Naive thymus-derived CD4-positive, alpha-beta T cell (primary cell): ENCODE measurements around the gene KIAA1671. TPM values are rescaled to one million over a fixed set of nuclear protein-coding genes. Genes with fewer than 3 reads are reported as not detected.

Experiments
- ATAC-seq: fragments of 150-1000 bp; cut with Tn5 transposase; 2 replicates; pipeline ENCODE4 v1.10.0; 2021; ENCODE audit warnings: mild to moderate bottlenecking, moderate library complexity
- CTCF ChIA-PET: fragments of 350-600 bp; sonication (Branson Sonifier 250); formaldehyde crosslinking; loops from one replicate; lab custom pipeline; 2021; ENCODE audit warnings: antibody characterized with exemption; lab: Charles Lee
- POLR2A ChIA-PET: fragments of 350-600 bp; sonication (Branson Sonifier 250); formaldehyde crosslinking; loops from one replicate; lab custom pipeline; 2021; ENCODE audit warnings: antibody characterized with exemption, inconsistent platforms; lab: Charles Lee
- DNase-seq, 9 donors: peaks; one replicate each; pipeline versions ENCODE4 v3.0.0 to v3.0.0-alpha.2; 2020 to 2022; ENCODE audit warnings: mixed read lengths in 1 of 9
- H3K27ac ChIP-seq: one replicate; pipeline ENCODE4 v1.7.0; 2013; ENCODE audit warnings: mild to moderate bottlenecking, low read depth, low read length, moderate library complexity
- H3K27me3 ChIP-seq, 2 donors: one replicate each; pipeline ENCODE4 v1.7.0; 2013; ENCODE audit warnings: low read length in 2 of 2, mild to moderate bottlenecking in 2 of 2, moderate library complexity in 2 of 2; ENCODE audit not compliant: control insufficient read depth in 2 of 2, insufficient read depth in 2 of 2
- H3K36me3 ChIP-seq, 3 experiments: 1 replicate in 2 of 3; 2 replicates in 1 of 3; pipeline ENCODE4 v1.7.0; 2013; ENCODE audit warnings: low read length in 3 of 3, mild to moderate bottlenecking in 3 of 3, moderate library complexity in 1 of 3; ENCODE audit not compliant: insufficient read depth in 3 of 3, control insufficient read depth in 2 of 3
- H3K4me1 ChIP-seq, 2 donors: one replicate each; pipeline ENCODE4 v1.7.0; 2013; ENCODE audit warnings: low read length in 2 of 2, mild to moderate bottlenecking in 2 of 2, moderate library complexity in 1 of 2; ENCODE audit not compliant: control insufficient read depth in 2 of 2, insufficient read depth in 2 of 2
- H3K4me3 ChIP-seq: 2 replicates; pipeline ENCODE4 v1.7.0; 2013; ENCODE audit warnings: mild to moderate bottlenecking, low read length
- H3K9me3 ChIP-seq, 3 experiments: 1 replicate in 2 of 3; 2 replicates in 1 of 3; pipeline ENCODE4 v1.7.0; 2013; ENCODE audit warnings: low read length in 3 of 3; ENCODE audit not compliant: control insufficient read depth in 2 of 3
- H3K27ac Mint-ChIP-seq, 9 donors: one replicate each; pipeline ENCODE4 v1.8.0; 2020 to 2022; ENCODE audit warnings: mixed read lengths in 9 of 9, mild to moderate bottlenecking in 8 of 9, moderate library complexity in 5 of 9, inconsistent platforms in 2 of 9
- H3K27me3 Mint-ChIP-seq, 5 donors: one replicate each; pipeline ENCODE4 v1.8.0; 2021 to 2022; ENCODE audit warnings: mixed read lengths in 5 of 5, mild to moderate bottlenecking in 1 of 5
- H3K36me3 Mint-ChIP-seq, 5 donors: one replicate each; pipeline ENCODE4 v1.8.0; 2020 to 2022; ENCODE audit warnings: mixed read lengths in 5 of 5, mild to moderate bottlenecking in 3 of 5, inconsistent platforms in 1 of 5
- H3K4me1 Mint-ChIP-seq, 7 donors: one replicate each; pipeline ENCODE4 v1.8.0; 2020 to 2022; ENCODE audit warnings: mixed read lengths in 7 of 7, mild to moderate bottlenecking in 3 of 7, inconsistent platforms in 1 of 7
- H3K4me3 Mint-ChIP-seq, 10 donors: one replicate each; pipeline ENCODE4 v1.8.0; 2020 to 2022; ENCODE audit warnings: mild to moderate bottlenecking in 10 of 10, mixed read lengths in 10 of 10, moderate library complexity in 6 of 10, inconsistent platforms in 2 of 10
- H3K9me3 Mint-ChIP-seq, 11 donors: one replicate each; pipeline ENCODE4 v1.8.0; 2020 to 2022; ENCODE audit warnings: mixed read lengths in 11 of 11, mild to moderate bottlenecking in 4 of 11, inconsistent platforms in 1 of 11, moderate library complexity in 1 of 11
- intact Hi-C, 2 donors: fragments of 100-400 bp; cut with micrococcal nuclease; formaldehyde crosslinking; loops; one replicate each; pipeline ENCODE4 v1.15.1; 2023
- polyA plus RNA-seq, 2 donors: library from polyadenylated mRNA; unstranded; fragments of 300-500 nt; fragmentation: Illumina TruSeq; gene quantifications; one replicate each; pipeline ENCODE4 v1.2.3, GENCODE V29; 2021
- total RNA-seq, 6 experiments: library from RNA in 5 of 6; stranded (reverse) in 5 of 6; gene quantifications; 1 replicate in 5 of 6; 2 replicates in 1 of 6; pipeline ENCODE4 v1.2.3 and lab custom pipeline; 2021 to 2026

The KIAA1671 gene
- total and polyA plus RNA-seq, 7 experiments from 2014 or later = 0.47 to 19.0 (median 4.2) TPM

DNA sequence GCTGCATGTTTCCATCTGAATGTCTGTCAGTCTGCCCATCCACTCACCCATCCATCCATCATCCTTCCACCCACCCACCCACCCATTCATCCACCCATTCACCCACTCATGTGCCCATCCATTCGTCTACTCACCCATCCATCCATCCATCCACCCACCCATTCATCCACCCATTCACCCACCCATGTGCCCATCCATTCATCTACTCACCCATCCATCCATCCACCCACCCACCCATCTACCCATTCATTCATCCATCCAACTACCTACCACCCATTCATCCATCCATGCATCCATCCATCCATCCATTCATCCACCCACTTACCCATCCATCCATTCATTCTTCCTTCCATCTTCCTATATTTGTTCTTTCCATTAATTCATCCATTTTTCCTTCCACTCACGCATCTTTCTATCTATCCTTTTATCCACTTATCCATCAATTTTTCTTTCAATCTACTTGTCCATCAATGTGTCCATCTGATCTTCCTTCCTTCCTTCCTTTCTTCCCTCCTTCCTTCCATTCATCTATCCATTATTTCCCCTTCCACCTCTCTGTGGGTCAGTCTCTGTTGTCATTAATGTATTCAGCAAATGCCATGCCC, 255.1 kb downstream of the KIAA1671 start:
- no peak for ATAC-seq
- intact Hi-C loops = no loop called here
- POLR2A ChIA-PET = no interaction called here

DNA sequence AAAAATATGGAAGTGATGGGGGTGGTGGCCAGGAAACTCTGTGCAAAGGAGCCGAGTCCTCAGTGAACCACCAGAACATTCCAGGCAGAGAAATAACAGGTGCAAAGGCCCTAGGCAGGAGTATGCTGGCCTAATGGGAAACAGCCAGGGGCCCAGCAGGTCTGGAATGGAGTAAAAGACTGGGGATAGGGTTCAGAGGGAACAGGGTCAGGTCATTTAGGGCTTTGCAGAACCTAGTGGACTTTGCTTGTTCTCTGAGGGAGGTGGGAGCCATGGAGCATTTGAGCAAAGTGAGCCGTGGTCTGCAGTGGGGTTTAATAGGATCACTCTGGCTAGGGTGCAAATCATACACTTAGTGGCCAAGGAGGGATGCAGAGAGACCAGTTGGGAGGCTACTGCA, 255.8 kb downstream of the KIAA1671 start:
- Mint-ChIP-seq H3K4me1 (no peaks in the 10 kb centered on the region), H3K4me3 (no peak overlapping the region), H3K27ac (no peak overlapping the region), H3K36me3 (no peaks in the 10 kb centered on the region), H3K9me3 (peaks cover 0 to 4% (median under 1%) of the 10 kb centered on the region in 11 donors), H3K27me3 (peaks cover 0 to 9% (median under 1%) of the 10 kb centered on the region in 5 donors)
- no peaks in the 10 kb centered on the region for H3K4me1 ChIP-seq
- H3K9me3 ChIP-seq = no peaks in the 10 kb centered on the region
- ATAC-seq = no peak
- H3K27ac ChIP-seq = no peak overlapping the region
- H3K27me3 ChIP-seq = no peaks in the 10 kb centered on the region
- no peak overlapping the region for H3K4me3 ChIP-seq
- intact Hi-C loops = no loop called here
- DNase-seq = no peak
- H3K36me3 ChIP-seq = no peaks in the 10 kb centered on the region
- ChIA-PET CTCF (no interaction called here), POLR2A (no interaction called here)

More for the DNA sequence above, 255.1 kb downstream of the KIAA1671 start:
- H3K36me3 Mint-ChIP-seq = no peaks in the 10 kb centered on the region
- no peak for DNase-seq
- H3K27me3 Mint-ChIP-seq = peaks cover 0 to 6% (median 0%) of the 10 kb centered on the region in 5 donors
- no peak overlapping the region for H3K27ac Mint-ChIP-seq
- H3K36me3 ChIP-seq = no peaks in the 10 kb centered on the region
- no peaks in the 10 kb centered on the region for H3K4me1 ChIP-seq
- peaks cover 0 to 1% (median 0%) of the 10 kb centered on the region in 11 donors for H3K9me3 Mint-ChIP-seq
- no peak overlapping the region for H3K4me3 Mint-ChIP-seq
- no peaks in the 10 kb centered on the region for H3K27me3 ChIP-seq
- no peaks in the 10 kb centered on the region for H3K4me1 Mint-ChIP-seq
- no peak overlapping the region for H3K4me3 ChIP-seq
- H3K9me3 ChIP-seq = no peaks in the 10 kb centered on the region
- CTCF ChIA-PET = no interaction called here
- no peak overlapping the region for H3K27ac ChIP-seq

DNA sequence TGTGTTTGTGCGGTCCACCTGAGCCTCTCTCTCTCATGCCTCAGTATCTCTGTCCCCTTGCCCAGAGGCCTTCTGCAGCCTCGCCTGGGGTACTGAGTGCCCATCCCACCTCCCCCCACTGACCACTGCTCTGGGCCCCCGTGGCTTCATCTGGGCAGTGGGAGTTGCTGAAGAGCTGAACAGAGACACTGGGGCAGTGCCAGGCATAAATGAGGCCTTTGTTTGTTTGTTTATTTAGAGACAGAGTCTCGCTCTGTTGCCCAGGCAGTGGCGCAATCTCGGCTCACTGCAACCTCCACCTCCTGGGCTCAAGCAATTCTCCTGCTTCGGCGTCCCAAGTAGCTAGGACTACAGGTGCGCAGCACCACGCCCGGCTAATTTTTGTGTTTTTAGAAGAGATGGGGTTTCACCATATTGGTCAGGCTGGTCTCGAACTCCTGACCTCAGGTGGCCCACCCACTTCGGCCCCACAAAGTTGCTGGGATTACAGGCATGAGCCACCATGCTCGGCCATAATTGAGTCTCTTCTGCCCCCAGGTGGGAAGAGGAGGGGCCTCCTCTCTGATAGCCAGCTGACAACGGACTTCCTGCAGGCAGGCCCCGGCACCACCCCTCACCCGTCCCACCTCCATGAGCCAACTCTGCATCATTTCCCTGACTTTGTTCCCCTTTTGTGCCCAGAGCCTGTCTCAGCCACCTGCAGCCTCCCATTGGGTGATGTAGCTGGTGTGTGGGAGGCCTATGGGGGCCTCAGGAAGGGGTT, 256.4 kb downstream of the KIAA1671 start:
- Histone ChIP-seq H3K27ac (no peak overlapping the region), H3K36me3 (no peaks in the 10 kb centered on the region), H3K27me3 (peaks cover 0 to 2% of the 10 kb centered on the region in 2 donors), H3K4me3 (no peak overlapping the region), H3K9me3 (no peaks in the 10 kb centered on the region), H3K4me1 (no peaks in the 10 kb centered on the region)
- Mint-ChIP-seq H3K36me3 (no peaks in the 10 kb centered on the region), H3K4me1 (no peaks in the 10 kb centered on the region), H3K27me3 (peaks cover 0 to 15% (median 6%) of the 10 kb centered on the region in 5 donors), H3K27ac (no peak overlapping the region), H3K9me3 (peaks cover 0 to 9% (median 2%) of the 10 kb centered on the region in 11 donors), H3K4me3 (no peak overlapping the region)
- ChIA-PET CTCF (no interaction called here), POLR2A (no interaction called here)
- ATAC-seq = no peak
- intact Hi-C loops = no loop called here
- DNase-seq = no peak

DNA sequence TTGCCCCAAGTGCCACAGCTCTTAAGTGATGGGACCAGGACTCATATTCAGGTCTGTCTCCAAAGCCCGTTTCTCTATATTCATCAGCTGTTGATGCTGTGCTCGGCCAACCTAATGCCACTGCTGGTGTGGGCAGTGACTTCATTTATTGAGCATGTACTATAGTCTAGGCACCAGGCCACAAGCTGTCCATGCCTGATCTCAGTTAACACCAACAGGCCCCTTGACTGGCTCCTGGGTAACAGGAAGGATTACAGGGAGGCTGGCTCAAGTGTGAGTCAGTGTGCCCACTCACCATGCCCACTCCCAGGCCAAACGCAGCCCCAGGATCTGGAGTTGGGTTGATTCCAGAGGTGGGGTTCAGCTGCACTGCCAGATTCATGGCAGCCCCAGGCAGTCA, 258.3 kb downstream of the KIAA1671 start:
- Histone ChIP-seq H3K36me3 (no peaks in the 10 kb centered on the region), H3K9me3 (no peaks in the 10 kb centered on the region), H3K4me1 (no peaks in the 10 kb centered on the region), H3K4me3 (no peak overlapping the region), H3K27ac (no peak overlapping the region), H3K27me3 (peaks cover 0 to 2% of the 10 kb centered on the region in 2 donors)
- Mint-ChIP-seq H3K9me3 (peaks cover 0 to 9% (median 3%) of the 10 kb centered on the region in 11 donors), H3K4me1 (no peaks in the 10 kb centered on the region), H3K27me3 (peaks cover 3 to 15% (median 7%) of the 10 kb centered on the region in 5 donors), H3K36me3 (no peaks in the 10 kb centered on the region), H3K4me3 (no peak overlapping the region), H3K27ac (no peak overlapping the region)
- DNase-seq (no peak), ATAC-seq (no peak)
- ChIA-PET CTCF (interaction anchor here (1.3 kb wide), 1 partner anchor 9 kb away, joined by 11 read pairs; no protein-coding TSS in a partner anchor), POLR2A (no interaction called here)
- intact Hi-C loops = no loop called here

DNA sequence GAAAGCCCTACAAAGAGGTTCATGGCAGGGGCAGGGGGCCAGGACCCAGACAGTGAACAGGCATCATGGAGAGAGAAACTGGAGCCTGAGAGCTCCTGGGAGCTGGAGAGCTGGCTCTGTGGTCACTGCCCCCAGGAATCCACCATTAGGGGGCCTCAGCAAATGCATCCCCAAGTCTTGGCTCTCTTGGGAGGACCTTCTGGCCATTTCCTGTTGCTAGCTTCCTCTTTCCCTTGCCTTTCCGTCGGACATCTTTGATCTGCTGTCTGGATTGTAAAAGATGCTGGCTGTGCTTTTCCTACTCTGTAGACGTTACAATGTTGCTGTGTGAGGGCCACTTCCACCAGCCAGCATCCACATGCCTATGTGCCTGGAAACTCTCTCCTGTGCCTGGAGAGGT, 259.8 kb downstream of the KIAA1671 start:
- Histone ChIP-seq H3K27ac (no peak overlapping the region), H3K4me3 (no peak overlapping the region), H3K27me3 (peaks cover 0 to 2% of the 10 kb centered on the region in 2 donors), H3K36me3 (no peaks in the 10 kb centered on the region), H3K9me3 (no peaks in the 10 kb centered on the region), H3K4me1 (no peaks in the 10 kb centered on the region)
- intact Hi-C loops = no loop called here
- DNase-seq (no peak), ATAC-seq (no peak)
- Mint-ChIP-seq H3K27ac (no peak overlapping the region), H3K36me3 (no peaks in the 10 kb centered on the region), H3K9me3 (peaks cover 0 to 9% (median 3%) of the 10 kb centered on the region in 11 donors), H3K4me1 (no peaks in the 10 kb centered on the region), H3K4me3 (no peak overlapping the region), H3K27me3 (peaks cover 7 to 17% (median 15%) of the 10 kb centered on the region in 5 donors)
- CTCF ChIA-PET = interaction anchor here (0.6 to 1.4 kb wide), 3 partner anchors 8 to 11 kb away, joined by 3 read pairs; no protein-coding TSS in a partner anchor
- POLR2A ChIA-PET = no interaction called here

DNA sequence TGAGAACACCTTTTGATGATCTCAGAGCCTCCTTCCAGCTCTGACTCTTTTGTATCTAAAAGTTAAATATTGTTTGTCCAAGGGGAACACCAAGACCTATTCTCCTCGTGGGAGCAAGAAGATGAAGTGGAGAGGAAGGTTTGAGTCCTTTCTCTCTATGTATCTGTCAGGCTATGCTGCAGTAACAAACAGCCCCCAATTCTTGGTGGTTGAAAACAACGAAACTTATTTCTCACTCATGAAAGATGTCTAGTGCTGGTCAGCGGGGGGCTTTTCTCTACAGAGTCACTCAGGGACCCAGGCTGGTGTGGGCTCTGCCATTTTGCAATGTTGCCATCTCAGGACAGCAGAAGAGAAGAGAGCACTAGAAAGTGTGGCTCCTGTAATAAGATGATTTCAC, 260.7 kb downstream of the KIAA1671 start:
- H3K27ac Mint-ChIP-seq = no peak overlapping the region
- H3K27me3 Mint-ChIP-seq = peaks cover 7 to 26% (median 19%) of the 10 kb centered on the region in 5 donors
- intact Hi-C loops = no loop called here
- H3K36me3 ChIP-seq = no peaks in the 10 kb centered on the region
- no peaks in the 10 kb centered on the region for H3K9me3 ChIP-seq
- ATAC-seq (no peak), DNase-seq (no peak)
- peaks cover 0 to 2% of the 10 kb centered on the region in 2 donors for H3K27me3 ChIP-seq
- ChIA-PET POLR2A (no interaction called here), CTCF (interaction anchor here (0.6 to 1.4 kb wide), 2 partner anchors 10 to 12 kb away, joined by 3 read pairs; no protein-coding TSS in a partner anchor)
- peaks cover 0 to 9% (median 3%) of the 10 kb centered on the region in 11 donors for H3K9me3 Mint-ChIP-seq
- H3K4me1 ChIP-seq = no peaks in the 10 kb centered on the region
- no peak overlapping the region for H3K27ac ChIP-seq
- no peak overlapping the region for H3K4me3 Mint-ChIP-seq
- H3K36me3 Mint-ChIP-seq = no peaks in the 10 kb centered on the region
- H3K4me3 ChIP-seq = no peak overlapping the region
- no peaks in the 10 kb centered on the region for H3K4me1 Mint-ChIP-seq
